Measurements from ENCODE around the gene DIDO1. TPM values are rescaled to one million over a fixed set of nuclear protein-coding genes. Genes with fewer than 3 reads are reported as not detected.

DIDO1 gene
- total RNA-seq, 1 donor from 2014 or later = 58.1 TPM

DNA sequence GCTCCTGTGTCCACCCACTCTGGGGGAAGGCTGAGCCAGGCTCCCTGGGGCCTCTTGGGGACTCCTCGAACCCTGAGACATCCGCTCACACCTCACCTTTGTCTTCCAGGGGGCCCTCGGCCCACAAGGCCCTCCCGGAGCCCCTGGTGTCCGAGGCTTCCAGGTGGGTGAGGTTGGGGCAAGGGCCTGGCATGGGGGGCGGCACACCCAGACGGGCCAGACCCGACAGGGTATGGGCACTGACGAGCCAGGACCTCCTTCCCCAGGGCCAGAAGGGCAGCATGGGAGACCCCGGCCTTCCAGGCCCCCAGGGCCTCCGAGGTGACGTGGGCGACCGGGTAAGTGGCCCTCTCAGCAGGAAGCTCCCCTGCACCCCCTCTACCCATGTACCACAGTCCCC lies 96.1 kb downstream of the DIDO1 start:
- DNase-seq (ENCODE audit: extremely low spot score, unreplicated experiment) = no peak
- no peaks in the 10 kb centered on the region for H3K36me3 Mint-ChIP-seq
- no peaks in the 10 kb centered on the region for H3K9me3 Mint-ChIP-seq
- TF ChIP-seq, protein P1, sequence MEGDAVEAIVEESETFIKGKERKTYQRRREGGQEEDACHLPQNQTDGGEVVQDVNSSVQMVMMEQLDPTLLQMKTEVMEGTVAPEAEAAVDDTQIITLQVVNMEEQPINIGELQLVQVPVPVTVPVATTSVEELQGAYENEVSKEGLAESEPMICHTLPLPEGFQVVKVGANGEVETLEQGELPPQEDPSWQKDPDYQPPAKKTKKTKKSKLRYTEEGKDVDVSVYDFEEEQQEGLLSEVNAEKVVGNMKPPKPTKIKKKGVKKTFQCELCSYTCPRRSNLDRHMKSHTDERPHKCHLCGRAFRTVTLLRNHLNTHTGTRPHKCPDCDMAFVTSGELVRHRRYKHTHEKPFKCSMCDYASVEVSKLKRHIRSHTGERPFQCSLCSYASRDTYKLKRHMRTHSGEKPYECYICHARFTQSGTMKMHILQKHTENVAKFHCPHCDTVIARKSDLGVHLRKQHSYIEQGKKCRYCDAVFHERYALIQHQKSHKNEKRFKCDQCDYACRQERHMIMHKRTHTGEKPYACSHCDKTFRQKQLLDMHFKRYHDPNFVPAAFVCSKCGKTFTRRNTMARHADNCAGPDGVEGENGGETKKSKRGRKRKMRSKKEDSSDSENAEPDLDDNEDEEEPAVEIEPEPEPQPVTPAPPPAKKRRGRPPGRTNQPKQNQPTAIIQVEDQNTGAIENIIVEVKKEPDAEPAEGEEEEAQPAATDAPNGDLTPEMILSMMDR (conservative IDR thresholded peaks at IDR 0.05) = no peak
- no peak overlapping the region for H3K27ac Mint-ChIP-seq
- H3K4me1 Mint-ChIP-seq (ENCODE audit: unreplicated experiment) = peaks cover 18% of the 10 kb centered on the region
- no peaks in the 10 kb centered on the region for H3K27me3 Mint-ChIP-seq
- H3K4me3 Mint-ChIP-seq = no peak overlapping the region

GRCh38 chr20:62829231-62830230 lies 96.8 kb downstream of the DIDO1 start:
- no peak for DNase-seq (ENCODE audit: extremely low spot score, unreplicated experiment)
- no peaks in the 10 kb centered on the region for H3K36me3 Mint-ChIP-seq
- no peaks in the 10 kb centered on the region for H3K9me3 Mint-ChIP-seq
- H3K27me3 Mint-ChIP-seq = no peaks in the 10 kb centered on the region
- H3K27ac Mint-ChIP-seq = no peak overlapping the region
- TF ChIP-seq, protein P1 (conservative IDR thresholded peaks at IDR 0.05) = no peak
- peaks cover 14% of the 10 kb centered on the region for H3K4me1 Mint-ChIP-seq (ENCODE audit: unreplicated experiment)
- no peak overlapping the region for H3K4me3 Mint-ChIP-seq

GRCh38 chr20:62828511-62829230 lies 97.6 kb downstream of the DIDO1 start:
- DNase-seq (ENCODE audit: extremely low spot score, unreplicated experiment) = no peak
- TF ChIP-seq, protein P1 (conservative IDR thresholded peaks at IDR 0.05) = no peak
- Mint-ChIP-seq H3K36me3 (no peaks in the 10 kb centered on the region), H3K4me3 (no peak overlapping the region), H3K4me1 (ENCODE audit: unreplicated experiment) (peaks cover 14% of the 10 kb centered on the region), H3K9me3 (no peaks in the 10 kb centered on the region), H3K27me3 (no peaks in the 10 kb centered on the region), H3K27ac (no peak overlapping the region)

- Mint-ChIP-seq H3K36me3 (no peaks in the 10 kb centered on the region), H3K4me1 (ENCODE audit: unreplicated experiment) (peaks cover 15% of the 10 kb centered on the region), H3K4me3 (no peak overlapping the region), H3K9me3 (no peaks in the 10 kb centered on the region), H3K27me3 (no peaks in the 10 kb centered on the region), H3K27ac (no peak overlapping the region)
- TF ChIP-seq, protein P1 (conservative IDR thresholded peaks at IDR 0.05) = no peak
- DNase-seq (ENCODE audit: extremely low spot score, unreplicated experiment) = no peak
These were observed 98.3 kb downstream of the DIDO1 start for GRCh38 chr20:62828051-62828450.

Other genes with a start within 250 kb of the DIDO1 start
- 0.24 TPM in 1 of 2 replicates, not detected in the other for gene NTSR1, start 217.7 kb downstream of the DIDO1 start, total RNA-seq (ENCODE audit: low replicate concordance)
- gene MRGBP, start 130.0 kb downstream of the DIDO1 start, total RNA-seq (ENCODE audit: low replicate concordance) = 8.4 and 14.6 TPM in 2 replicates
- 42.8 and 49.6 TPM in 2 replicates for gene OGFR, start 121.7 kb downstream of the DIDO1 start, total RNA-seq (ENCODE audit: low replicate concordance)
- 8.8 and 21.2 TPM in 2 replicates for gene COL9A3, start 109.5 kb downstream of the DIDO1 start, total RNA-seq (ENCODE audit: low replicate concordance)
- 6.1 and 11.8 TPM in 2 replicates for gene TCFL5, start 64.7 kb downstream of the DIDO1 start, total RNA-seq (ENCODE audit: low replicate concordance)
- 55.8 and 68.7 TPM in 2 replicates for gene GID8, start 11.6 kb upstream of the DIDO1 start, total RNA-seq (ENCODE audit: low replicate concordance)
- gene SLC17A9, start 26.2 kb upstream of the DIDO1 start, total RNA-seq (ENCODE audit: low replicate concordance) = 3.9 and 5.6 TPM in 2 replicates
- not detected in 2 replicates for gene BHLHE23, start 80.5 kb upstream of the DIDO1 start, total RNA-seq (ENCODE audit: low replicate concordance)

All from type B pancreatic cell (in vitro differentiated cells).